ENCODE measurements around the gene ECE1. TPM values are rescaled to one million over a fixed set of nuclear protein-coding genes. Genes with fewer than 3 reads are reported as not detected.

The ECE1 gene
- total RNA-seq, 2 donors from 2014 or later = 79.1 to 83.3 TPM

DNA sequence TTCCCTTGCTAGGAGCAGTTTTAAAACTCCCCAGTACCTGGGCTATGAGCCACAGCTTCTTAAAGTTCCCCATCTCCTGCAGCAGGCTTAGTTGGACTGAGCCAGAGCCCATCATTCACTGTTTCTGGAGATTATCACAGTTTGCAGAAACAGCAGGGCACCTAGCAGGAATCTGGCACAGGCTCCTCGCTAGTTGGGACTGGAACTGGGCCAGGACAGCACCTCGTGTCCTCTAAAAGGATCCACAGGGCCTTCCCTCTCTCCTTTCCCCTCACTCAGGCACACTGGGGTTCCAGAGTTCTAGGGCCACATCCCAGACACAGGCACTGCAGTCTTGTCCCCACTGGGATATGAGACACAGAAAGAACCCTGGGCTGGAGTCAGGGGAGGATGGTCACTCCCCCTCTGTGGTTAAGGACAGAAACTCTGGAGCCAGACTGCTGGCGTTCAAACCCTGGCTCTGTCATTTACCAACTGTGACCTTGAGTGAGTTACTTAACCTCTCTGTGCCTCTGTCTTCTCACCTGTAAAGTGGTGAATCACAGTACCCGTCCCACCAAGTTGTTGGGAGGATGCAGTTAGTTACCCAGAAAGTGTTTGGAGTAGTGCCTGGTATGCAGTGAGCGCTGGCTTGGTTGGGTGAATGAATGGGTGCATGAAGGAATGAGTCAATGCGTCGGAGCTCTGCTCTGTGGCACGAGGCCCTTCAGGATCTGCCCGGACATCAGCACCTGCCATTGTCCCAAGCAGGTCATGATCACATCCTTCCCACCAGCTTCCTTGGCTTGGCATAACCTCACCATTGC is 18.8 kb upstream of the ECE1 start:
- Histone ChIP-seq H3K27ac (peak overlapping the region in 3 of 4 donors; percentile 23 to 51 (median 38)), H3K27me3 (no peaks in the 10 kb centered on the region), H3K36me3 (replicated peaks in 1 of 2; ENCODE audit: insufficient read depth in 1 of 2, low read depth in 2 of 2) (no peaks in the 10 kb centered on the region), H3K9me3 (no peaks in the 10 kb centered on the region), H3K4me1 (peaks cover 66% of the 10 kb centered on the region), H3K4me3 (no peak overlapping the region)
- intact Hi-C loops (cut with DNase I) = no loop called here
- ATAC-seq (peak; percentile 22), DNase-seq (peak in 3 of 4 donors; percentile 59 to 78 (median 74))
- WGBS, 2 donors = 37 to 38% methylated on average over 5 to 9 of the region's 9 CpGs
- TF ChIP-seq, protein P1, sequence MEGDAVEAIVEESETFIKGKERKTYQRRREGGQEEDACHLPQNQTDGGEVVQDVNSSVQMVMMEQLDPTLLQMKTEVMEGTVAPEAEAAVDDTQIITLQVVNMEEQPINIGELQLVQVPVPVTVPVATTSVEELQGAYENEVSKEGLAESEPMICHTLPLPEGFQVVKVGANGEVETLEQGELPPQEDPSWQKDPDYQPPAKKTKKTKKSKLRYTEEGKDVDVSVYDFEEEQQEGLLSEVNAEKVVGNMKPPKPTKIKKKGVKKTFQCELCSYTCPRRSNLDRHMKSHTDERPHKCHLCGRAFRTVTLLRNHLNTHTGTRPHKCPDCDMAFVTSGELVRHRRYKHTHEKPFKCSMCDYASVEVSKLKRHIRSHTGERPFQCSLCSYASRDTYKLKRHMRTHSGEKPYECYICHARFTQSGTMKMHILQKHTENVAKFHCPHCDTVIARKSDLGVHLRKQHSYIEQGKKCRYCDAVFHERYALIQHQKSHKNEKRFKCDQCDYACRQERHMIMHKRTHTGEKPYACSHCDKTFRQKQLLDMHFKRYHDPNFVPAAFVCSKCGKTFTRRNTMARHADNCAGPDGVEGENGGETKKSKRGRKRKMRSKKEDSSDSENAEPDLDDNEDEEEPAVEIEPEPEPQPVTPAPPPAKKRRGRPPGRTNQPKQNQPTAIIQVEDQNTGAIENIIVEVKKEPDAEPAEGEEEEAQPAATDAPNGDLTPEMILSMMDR (IDR thresholded peaks at IDR 0.05) = no peak
- TF ChIP-seq POLR2A (IDR thresholded peaks at IDR 0.05) = no peak

DNA sequence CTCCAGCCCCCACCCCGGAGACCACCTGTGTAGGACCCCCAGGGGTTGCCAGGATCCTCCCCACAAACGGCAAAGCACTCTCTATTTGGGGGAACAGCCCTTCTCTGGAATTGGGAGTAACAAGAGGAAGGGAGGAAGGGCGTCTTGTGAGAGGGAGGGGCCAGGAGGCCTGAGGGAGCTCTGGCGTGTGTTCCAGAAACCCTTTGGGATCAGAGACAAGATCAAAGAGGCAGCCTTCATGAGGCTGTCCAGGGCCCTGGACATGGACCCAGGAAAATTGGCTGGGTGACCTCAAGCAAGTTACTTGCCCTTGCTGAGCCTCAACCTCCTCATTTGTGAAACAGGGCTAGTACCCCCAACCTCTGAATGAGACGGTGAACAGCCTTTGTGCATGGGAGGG is 18.1 kb upstream of the ECE1 start:
- no peak for ATAC-seq
- 45 to 49% methylated on average over 5 of the region's 5 CpGs for WGBS, 2 donors
- intact Hi-C loops (cut with DNase I) = no loop called here
- no peaks in the 10 kb centered on the region for H3K27me3 ChIP-seq
- peaks cover 63% of the 10 kb centered on the region for H3K4me1 ChIP-seq
- TF ChIP-seq, protein P1 (IDR thresholded peaks at IDR 0.05) = no peak
- TF ChIP-seq POLR2A (IDR thresholded peaks at IDR 0.05) = no peak
- DNase-seq = no peak
- H3K4me3 ChIP-seq = no peak overlapping the region
- H3K27ac ChIP-seq = peak overlapping the region in 3 of 4 donors; percentile 23 to 51 (median 38)
- no peaks in the 10 kb centered on the region for H3K36me3 ChIP-seq (replicated peaks in 1 of 2; ENCODE audit: insufficient read depth in 1 of 2, low read depth in 2 of 2)
- H3K9me3 ChIP-seq = no peaks in the 10 kb centered on the region

DNA sequence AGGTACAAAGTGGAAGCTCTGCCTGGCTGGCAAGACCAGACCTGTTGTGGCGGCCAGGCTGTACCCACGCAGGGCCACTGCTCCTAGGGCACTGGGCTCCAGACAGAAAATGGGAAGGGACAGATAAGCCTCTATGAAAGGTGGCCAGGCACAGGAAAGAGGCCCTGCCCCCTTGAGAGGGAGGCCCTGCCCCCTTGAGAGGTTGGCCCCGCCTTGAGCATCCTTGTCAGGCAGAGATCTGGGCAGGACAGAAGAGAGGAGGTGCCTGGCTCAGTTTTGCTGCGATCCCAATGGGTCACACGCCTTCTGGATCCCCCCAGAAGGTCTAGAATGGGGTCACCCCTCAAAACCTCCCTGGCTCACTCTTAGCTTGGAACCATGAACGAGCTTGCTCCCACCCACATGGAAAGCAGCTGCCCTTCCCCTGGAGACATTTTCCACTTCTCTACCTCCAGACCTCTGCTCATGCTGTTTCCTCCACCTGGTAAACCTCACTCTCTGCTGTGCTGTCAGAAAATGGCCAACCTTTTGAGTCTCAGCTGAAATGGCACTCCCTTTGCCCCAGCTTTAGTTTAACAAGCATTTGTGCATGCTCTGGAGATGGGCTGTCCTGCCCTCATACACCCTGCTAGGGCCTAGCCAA is 17.5 kb upstream of the ECE1 start:
- H3K27me3 ChIP-seq = no peaks in the 10 kb centered on the region
- H3K4me3 ChIP-seq = no peak overlapping the region
- intact Hi-C loops (cut with DNase I) = no loop called here
- ATAC-seq = no peak
- WGBS, 2 donors = 77 to 78% methylated on average over 6 of the region's 6 CpGs
- H3K27ac ChIP-seq = peak overlapping the region in 2 of 4 donors; percentile 23 to 51
- H3K4me1 ChIP-seq = peaks cover 63% of the 10 kb centered on the region
- TF ChIP-seq, protein P1 (IDR thresholded peaks at IDR 0.05) = no peak
- TF ChIP-seq POLR2A (IDR thresholded peaks at IDR 0.05) = no peak
- H3K36me3 ChIP-seq (replicated peaks in 1 of 2; ENCODE audit: insufficient read depth in 1 of 2, low read depth in 2 of 2) = no peaks in the 10 kb centered on the region
- no peaks in the 10 kb centered on the region for H3K9me3 ChIP-seq
- no peak for DNase-seq

DNA sequence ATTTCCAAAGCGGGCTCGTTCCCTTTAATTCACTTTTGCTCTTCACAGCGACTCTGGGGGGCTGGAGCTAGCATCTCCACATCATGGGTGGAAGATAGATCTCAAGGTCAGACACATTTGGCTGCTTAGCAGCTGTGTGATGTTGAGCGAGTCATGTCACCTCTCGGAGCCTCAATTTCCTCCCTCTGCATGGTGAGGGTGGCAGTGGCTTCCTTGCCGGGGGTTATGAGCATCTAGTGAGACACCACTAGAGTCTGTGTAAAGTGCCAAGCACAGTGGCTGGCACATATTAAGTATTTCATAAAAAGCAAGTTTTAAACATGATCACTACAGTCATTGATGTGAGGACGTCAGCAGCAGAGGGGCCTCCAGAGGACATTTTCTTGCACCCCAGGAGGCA is 16.9 kb upstream of the ECE1 start:
- H3K4me3 ChIP-seq = no peak overlapping the region
- H3K9me3 ChIP-seq = no peaks in the 10 kb centered on the region
- no peaks in the 10 kb centered on the region for H3K36me3 ChIP-seq (replicated peaks in 1 of 2; ENCODE audit: insufficient read depth in 1 of 2, low read depth in 2 of 2)
- H3K27me3 ChIP-seq = no peaks in the 10 kb centered on the region
- WGBS, 2 donors = 87 to 95% methylated on average over 7 of the region's 7 CpGs
- no peak overlapping the region for H3K27ac ChIP-seq
- TF ChIP-seq POLR2A (IDR thresholded peaks at IDR 0.05) = no peak
- TF ChIP-seq, protein P1 (IDR thresholded peaks at IDR 0.05) = no peak
- intact Hi-C loops (cut with DNase I) = no loop called here
- peaks cover 63% of the 10 kb centered on the region for H3K4me1 ChIP-seq
- ATAC-seq (no peak), DNase-seq (no peak)
